Neural progenitor cell (in vitro differentiated cells): ENCODE results near the gene C5orf52. TPM values are rescaled to one million over a fixed set of nuclear protein-coding genes. Genes with fewer than 3 reads are reported as not detected.

Experiments
- DNase-seq: peaks from one replicate; pipeline ENCODE4 v3.0.0-alpha.2; 2016; ENCODE audit warnings: low spot score
- H2AFZ ChIP-seq: fragments of 200-600 bp; sonication (generic); replicated peaks from 2 replicates; pipeline ENCODE4 v1.6.1; 2016; ENCODE audit warnings: antibody characterized with exemption
- H3F3A ChIP-seq: fragments of 200-600 bp; sonication (generic); 2 replicates; pipeline ENCODE4 v1.6.1; 2016; ENCODE audit warnings: antibody characterized with exemption, low read depth
- H3K27ac ChIP-seq: fragments of 200-600 bp; sonication (generic); 2 replicates; pipeline ENCODE4 v1.5.1; 2016; ENCODE audit warnings: mild to moderate bottlenecking
- H3K27me3 ChIP-seq: fragments of 200-600 bp; sonication (generic); 2 replicates; pipeline ENCODE4 v1.6.1; 2016; ENCODE audit warnings: mild to moderate bottlenecking, moderate library complexity
- H3K36me3 ChIP-seq: fragments of 200-600 bp; sonication (generic); 2 replicates; pipeline ENCODE4 v1.5.1; 2016
- H3K4me1 ChIP-seq: fragments of 200-600 bp; sonication (generic); 2 replicates; pipeline ENCODE4 v1.6.1; 2016; ENCODE audit warnings: mixed run types
- H3K4me2 ChIP-seq: fragments of 200-600 bp; sonication (generic); 2 replicates; pipeline ENCODE4 v1.6.1; 2016
- H3K4me3 ChIP-seq: fragments of 200-600 bp; sonication (generic); 2 replicates; pipeline ENCODE4 v1.5.1; 2016
- H3K79me2 ChIP-seq: fragments of 200-600 bp; sonication (generic); 2 replicates; pipeline ENCODE4 v1.6.1; 2016; ENCODE audit warnings: low read depth
- H3K9ac ChIP-seq: fragments of 200-600 bp; sonication (generic); 2 replicates; pipeline ENCODE4 v1.6.1; 2016
- H3K9me3 ChIP-seq: fragments of 200-600 bp; sonication (generic); 2 replicates; pipeline ENCODE4 v1.5.1; 2016; ENCODE audit warnings: low read depth
- H4K20me1 ChIP-seq: fragments of 200-600 bp; sonication (generic); 2 replicates; pipeline ENCODE4 v1.6.1; 2016; ENCODE audit warnings: low read depth
- H3K27ac Mint-ChIP-seq: 3 replicates; pipeline ENCODE4 v1.8.0; 2021; ENCODE audit warnings: mixed read lengths
- H3K27me3 Mint-ChIP-seq: 2 replicates; pipeline ENCODE4 v1.8.0; 2022; ENCODE audit warnings: low read depth, mild to moderate bottlenecking, inconsistent platforms, moderate library complexity, mixed read lengths; ENCODE audit not compliant: insufficient read depth
- H3K36me3 Mint-ChIP-seq: 3 replicates; pipeline ENCODE4 v1.8.0; 2021; ENCODE audit warnings: mixed read lengths
- H3K4me1 Mint-ChIP-seq: 3 replicates; pipeline ENCODE4 v1.8.0; 2021; ENCODE audit warnings: mixed read lengths
- H3K4me3 Mint-ChIP-seq: 3 replicates; pipeline ENCODE4 v1.8.0; 2021; ENCODE audit warnings: mild to moderate bottlenecking, moderate library complexity, mixed read lengths
- H3K9me3 Mint-ChIP-seq: 3 replicates; pipeline ENCODE4 v1.8.0; 2020; ENCODE audit warnings: mixed read lengths
- EZH2 ChIP-seq: fragments of 200-600 bp; sonication (generic); IDR thresholded peaks from 2 replicates; pipeline ENCODE4 v1.6.1; 2017; ENCODE audit warnings: antibody characterized with exemption, mild to moderate bottlenecking, moderate library complexity
- EZH2phosphoT487 ChIP-seq: fragments of 200-600 bp; sonication (generic); IDR thresholded peaks from 2 replicates; pipeline ENCODE4 v1.6.1; 2017; ENCODE audit warnings: antibody characterized with exemption
- total RNA-seq: library from RNA; depleted of rRNA; stranded (reverse); fragments of >200 nt; gene quantifications from 2 replicates; pipeline ENCODE4 v1.2.3, GENCODE V29; 2015; ENCODE audit warnings: low replicate concordance
- TF ChIP-seq, protein P1 (sequence below): fragments of 200-600 bp; sonication (generic); IDR thresholded peaks from 2 replicates; pipeline ENCODE4 v1.5.1; 2017; ENCODE audit warnings: antibody characterized with exemption, mild to moderate bottlenecking

Gene C5orf52
- total RNA-seq, 1 donor from 2014 or later, result not detected

DNA sequence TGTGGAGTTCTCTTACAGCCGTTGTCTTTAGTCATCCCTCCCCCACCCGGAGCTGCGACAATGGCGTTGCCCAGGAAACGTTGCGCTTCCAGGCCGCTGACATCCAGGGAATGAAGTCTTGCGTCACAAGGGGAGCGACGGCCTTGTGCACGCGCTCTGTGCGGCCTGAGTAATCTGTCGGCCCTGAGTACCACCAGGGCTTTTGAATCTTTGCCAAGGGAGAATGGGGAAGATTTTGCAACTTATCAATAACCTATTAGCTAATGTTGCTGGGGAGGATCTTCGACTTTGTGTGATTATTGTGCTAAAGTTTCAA, 19.0 kb upstream of the C5orf52 start, which contains the start of gene SOX30:
Gene SOX30 (minus strand): TSS at position 62 of the 316 bp plus-strand sequence. CDS start 360 bp downstream, outside the sequence.
- no peak within 1 kb of the TSS for H3K4me3 ChIP-seq
- no peak within 1 kb of the TSS for H3K4me3 Mint-ChIP-seq

DNA sequence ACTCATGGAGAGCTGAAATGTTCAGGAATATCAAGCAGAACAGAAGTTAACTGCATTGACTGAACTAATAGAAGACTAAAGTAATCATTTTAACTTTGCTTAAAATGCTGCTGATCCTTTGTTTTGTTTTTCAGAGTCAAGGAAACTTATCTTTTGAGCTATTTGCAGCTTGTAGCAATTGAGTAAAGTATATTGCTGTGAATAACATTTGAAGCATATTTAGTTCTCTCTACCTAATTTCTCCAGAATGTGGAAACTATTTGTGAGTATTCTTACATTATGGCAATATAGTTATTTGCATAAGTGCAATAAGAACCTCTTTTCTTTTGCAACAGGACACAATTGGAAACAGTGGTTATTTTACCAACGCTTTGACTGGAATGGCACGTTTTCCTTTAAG, 13.8 kb upstream of the C5orf52 start:
- Histone ChIP-seq H3K9ac (no peak overlapping the region), H3K36me3 (no peaks in the 10 kb centered on the region), H3F3A (no peaks in the 10 kb centered on the region), H3K4me3 (no peak overlapping the region), H3K79me2 (no peaks in the 10 kb centered on the region), H3K27ac (no peak overlapping the region), H2AFZ (no peak overlapping the region), H3K4me2 (no peak overlapping the region), H4K20me1 (no peaks in the 10 kb centered on the region), H3K4me1 (no peaks in the 10 kb centered on the region), H3K9me3 (peaks cover 7% of the 10 kb centered on the region), H3K27me3 (no peaks in the 10 kb centered on the region)
- no peak for TF ChIP-seq EZH2
- no peak for TF ChIP-seq EZH2phosphoT487
- TF ChIP-seq, protein P1, sequence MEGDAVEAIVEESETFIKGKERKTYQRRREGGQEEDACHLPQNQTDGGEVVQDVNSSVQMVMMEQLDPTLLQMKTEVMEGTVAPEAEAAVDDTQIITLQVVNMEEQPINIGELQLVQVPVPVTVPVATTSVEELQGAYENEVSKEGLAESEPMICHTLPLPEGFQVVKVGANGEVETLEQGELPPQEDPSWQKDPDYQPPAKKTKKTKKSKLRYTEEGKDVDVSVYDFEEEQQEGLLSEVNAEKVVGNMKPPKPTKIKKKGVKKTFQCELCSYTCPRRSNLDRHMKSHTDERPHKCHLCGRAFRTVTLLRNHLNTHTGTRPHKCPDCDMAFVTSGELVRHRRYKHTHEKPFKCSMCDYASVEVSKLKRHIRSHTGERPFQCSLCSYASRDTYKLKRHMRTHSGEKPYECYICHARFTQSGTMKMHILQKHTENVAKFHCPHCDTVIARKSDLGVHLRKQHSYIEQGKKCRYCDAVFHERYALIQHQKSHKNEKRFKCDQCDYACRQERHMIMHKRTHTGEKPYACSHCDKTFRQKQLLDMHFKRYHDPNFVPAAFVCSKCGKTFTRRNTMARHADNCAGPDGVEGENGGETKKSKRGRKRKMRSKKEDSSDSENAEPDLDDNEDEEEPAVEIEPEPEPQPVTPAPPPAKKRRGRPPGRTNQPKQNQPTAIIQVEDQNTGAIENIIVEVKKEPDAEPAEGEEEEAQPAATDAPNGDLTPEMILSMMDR, result no peak
- Mint-ChIP-seq H3K27ac (no peak overlapping the region), H3K27me3 (peaks cover 6% of the 10 kb centered on the region), H3K4me1 (no peaks in the 10 kb centered on the region), H3K4me3 (no peak overlapping the region), H3K36me3 (peaks cover 3% of the 10 kb centered on the region), H3K9me3 (peaks cover 41% of the 10 kb centered on the region)
- DNase-seq, result no peak

More for the DNA sequence above, 19.0 kb upstream of the C5orf52 start, which contains the start of gene SOX30:
- no peak within 1 kb of the TSS for H3K27ac Mint-ChIP-seq
- no peak for DNase-seq
- Histone ChIP-seq H3K4me1 (no peaks in the 10 kb centered on the region), H3K36me3 (no peaks in the 10 kb centered on the region), H3K27me3 (no peaks in the 10 kb centered on the region), H3K79me2 (no peaks in the 10 kb centered on the region), H2AFZ (no peak within 1 kb of the TSS), H3K27ac (no peak within 1 kb of the TSS), H3K9ac (no peak within 1 kb of the TSS), H3K9me3 (peaks cover 2% of the 10 kb centered on the region), H3F3A (no peaks in the 10 kb centered on the region), H3K4me2 (no peak within 1 kb of the TSS), H4K20me1 (no peaks in the 10 kb centered on the region)
- H3K36me3 Mint-ChIP-seq, result no peaks in the 10 kb centered on the region
- peaks cover 6% of the 10 kb centered on the region for H3K27me3 Mint-ChIP-seq
- TF ChIP-seq EZH2phosphoT487 (no peak), EZH2 (no peak)
- TF ChIP-seq, protein P1, result no peak
- H3K9me3 Mint-ChIP-seq, result peaks cover 28% of the 10 kb centered on the region
- H3K4me1 Mint-ChIP-seq, result peaks cover 2% of the 10 kb centered on the region

DNA sequence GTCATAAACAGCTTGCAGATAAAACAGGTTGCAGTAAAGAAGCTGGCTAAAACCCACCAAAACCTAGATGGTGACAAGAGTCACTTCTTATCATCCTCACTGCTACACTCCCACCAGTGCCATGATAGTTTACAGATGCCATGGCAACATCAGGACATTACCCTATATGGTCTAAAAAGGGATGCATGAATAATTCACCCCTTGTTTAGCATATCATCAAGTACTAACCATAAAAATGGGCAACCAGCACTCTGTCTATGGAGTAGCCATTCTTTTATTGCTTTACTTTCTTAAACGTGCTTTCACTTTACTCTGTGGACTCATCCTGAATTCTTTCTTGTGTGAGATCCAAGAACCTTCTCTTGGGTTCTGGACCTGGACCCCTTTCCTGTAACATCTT, 12.4 kb upstream of the C5orf52 start:
- peaks cover 31% of the 10 kb centered on the region for H3K9me3 Mint-ChIP-seq
- peaks cover 7% of the 10 kb centered on the region for H3K9me3 ChIP-seq

More for the DNA sequence above, 12.4 kb upstream of the C5orf52 start:
- Mint-ChIP-seq H3K4me3 (no peak overlapping the region), H3K36me3 (peaks cover 3% of the 10 kb centered on the region), H3K27me3 (peaks cover 6% of the 10 kb centered on the region), H3K27ac (no peak overlapping the region), H3K4me1 (no peaks in the 10 kb centered on the region)
- Histone ChIP-seq H3K36me3 (no peaks in the 10 kb centered on the region), H3K4me1 (no peaks in the 10 kb centered on the region), H2AFZ (no peak overlapping the region), H3K79me2 (no peaks in the 10 kb centered on the region), H3K4me3 (no peak overlapping the region), H3F3A (no peaks in the 10 kb centered on the region), H3K9ac (no peak overlapping the region), H3K27me3 (no peaks in the 10 kb centered on the region), H4K20me1 (no peaks in the 10 kb centered on the region), H3K4me2 (no peak overlapping the region), H3K27ac (no peak overlapping the region)
- no peak for TF ChIP-seq EZH2
- TF ChIP-seq, protein P1, result no peak
- no peak for TF ChIP-seq EZH2phosphoT487
- DNase-seq, result no peak
